Measurements from ENCODE around the gene CHAT.

The CHAT gene

DNA sequence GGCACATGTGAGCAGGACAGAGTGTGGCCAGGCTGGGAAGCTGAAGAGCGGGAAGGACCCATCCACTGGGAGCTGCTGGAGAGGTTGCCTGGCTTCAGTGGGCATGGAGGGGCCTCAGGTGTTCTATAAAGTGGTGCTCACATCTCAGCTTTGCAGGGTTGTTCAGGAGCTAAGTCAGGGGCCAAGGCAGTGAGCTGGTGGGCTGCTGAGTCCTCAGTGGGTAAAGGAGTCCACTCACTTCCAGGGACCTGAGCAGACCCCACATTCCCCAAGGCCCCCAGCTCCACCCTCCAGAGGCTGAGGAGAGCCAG, 36.8 kb downstream of the CHAT start:
- Histone ChIP-seq H3K27me3 (ENCODE audit: control insufficient read depth, insufficient read depth, low read length) (no peaks in the 10 kb centered on the region), H3K4me2 (ENCODE audit: low read length) (no peak overlapping the region), H3K36me3 (ENCODE audit: control insufficient read depth, insufficient read depth, low read length) (no peaks in the 10 kb centered on the region), H3K79me2 (no peaks in the 10 kb centered on the region), H3K9me3 (ENCODE audit: control insufficient read depth, low read length) (no peaks in the 10 kb centered on the region), H3K27ac (no peak overlapping the region), H2AFZ (no peak overlapping the region), H3K4me3 (ENCODE audit: low read depth, low read length) (no peak overlapping the region), H3K4me1 (no peaks in the 10 kb centered on the region), H3K9ac (no peak overlapping the region)
- TF ChIP-seq, protein P1, sequence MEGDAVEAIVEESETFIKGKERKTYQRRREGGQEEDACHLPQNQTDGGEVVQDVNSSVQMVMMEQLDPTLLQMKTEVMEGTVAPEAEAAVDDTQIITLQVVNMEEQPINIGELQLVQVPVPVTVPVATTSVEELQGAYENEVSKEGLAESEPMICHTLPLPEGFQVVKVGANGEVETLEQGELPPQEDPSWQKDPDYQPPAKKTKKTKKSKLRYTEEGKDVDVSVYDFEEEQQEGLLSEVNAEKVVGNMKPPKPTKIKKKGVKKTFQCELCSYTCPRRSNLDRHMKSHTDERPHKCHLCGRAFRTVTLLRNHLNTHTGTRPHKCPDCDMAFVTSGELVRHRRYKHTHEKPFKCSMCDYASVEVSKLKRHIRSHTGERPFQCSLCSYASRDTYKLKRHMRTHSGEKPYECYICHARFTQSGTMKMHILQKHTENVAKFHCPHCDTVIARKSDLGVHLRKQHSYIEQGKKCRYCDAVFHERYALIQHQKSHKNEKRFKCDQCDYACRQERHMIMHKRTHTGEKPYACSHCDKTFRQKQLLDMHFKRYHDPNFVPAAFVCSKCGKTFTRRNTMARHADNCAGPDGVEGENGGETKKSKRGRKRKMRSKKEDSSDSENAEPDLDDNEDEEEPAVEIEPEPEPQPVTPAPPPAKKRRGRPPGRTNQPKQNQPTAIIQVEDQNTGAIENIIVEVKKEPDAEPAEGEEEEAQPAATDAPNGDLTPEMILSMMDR (IDR thresholded peaks at IDR 0.05): no peak

DNA sequence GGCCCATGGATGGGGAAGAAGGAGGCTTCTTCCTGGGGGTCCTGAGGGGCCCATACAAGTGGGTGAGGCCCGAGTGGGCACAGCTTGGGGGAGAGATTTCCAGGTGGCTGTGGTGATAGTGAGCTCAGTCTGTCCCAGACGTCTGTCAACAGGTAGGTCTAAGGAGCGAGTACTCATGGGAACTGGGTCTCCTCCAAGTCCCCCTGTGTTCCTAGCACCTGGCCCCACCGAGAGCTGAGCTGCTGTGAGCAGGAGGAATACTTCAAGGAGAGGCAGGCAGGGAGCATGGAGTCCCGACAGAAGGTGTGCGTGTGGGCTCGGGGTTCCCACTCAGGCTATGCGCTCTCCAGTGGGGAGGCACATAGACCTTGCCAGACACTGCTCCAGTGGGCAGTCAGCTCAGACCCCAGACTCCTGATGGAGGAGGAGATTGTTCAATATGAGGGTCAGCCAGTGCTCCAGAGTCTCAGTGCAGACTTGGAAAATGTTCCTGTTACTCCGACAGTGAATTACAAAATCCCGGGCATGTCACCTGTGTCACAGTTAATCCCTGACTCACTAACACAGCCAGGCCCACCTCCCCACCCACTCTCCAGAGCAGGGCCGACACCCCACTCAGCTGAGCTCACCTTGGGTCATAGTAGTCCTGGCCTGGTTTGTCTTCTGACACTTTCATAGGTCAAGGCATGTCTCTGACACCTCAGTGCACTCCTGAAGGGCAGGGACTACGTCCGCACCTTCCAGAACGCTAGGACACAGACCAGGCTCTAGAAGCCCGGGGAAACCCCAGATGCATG, 37.4 kb downstream of the CHAT start:
- Histone ChIP-seq H3K4me3 (ENCODE audit: low read depth, low read length) (no peak overlapping the region), H3K36me3 (ENCODE audit: control insufficient read depth, insufficient read depth, low read length) (no peaks in the 10 kb centered on the region), H2AFZ (no peak overlapping the region), H3K9me3 (ENCODE audit: control insufficient read depth, low read length) (no peaks in the 10 kb centered on the region), H3K79me2 (no peaks in the 10 kb centered on the region), H3K4me1 (no peaks in the 10 kb centered on the region), H3K9ac (no peak overlapping the region), H3K4me2 (ENCODE audit: low read length) (no peak overlapping the region), H3K27ac (no peak overlapping the region), H3K27me3 (ENCODE audit: control insufficient read depth, insufficient read depth, low read length) (no peaks in the 10 kb centered on the region)
- TF ChIP-seq, protein P1 (IDR thresholded peaks at IDR 0.05): no peak

DNA sequence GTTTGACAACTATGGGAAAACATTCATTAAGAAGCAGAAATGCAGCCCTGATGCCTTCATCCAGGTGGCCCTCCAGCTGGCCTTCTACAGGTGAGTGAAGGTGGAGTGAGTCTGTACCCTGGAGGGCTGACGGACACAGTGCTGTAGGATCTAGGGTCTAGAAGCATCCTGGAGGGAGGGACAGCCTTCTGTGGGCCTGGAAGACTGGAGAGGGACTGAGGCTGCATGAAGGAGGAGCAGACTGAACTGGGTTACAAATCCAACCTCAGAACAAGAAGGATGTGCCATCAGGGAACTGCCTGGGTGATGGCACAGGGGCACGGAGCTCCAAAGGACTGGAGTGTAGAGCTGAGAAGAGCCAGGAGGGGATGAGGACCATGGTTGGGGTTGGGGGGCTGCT, 38.1 kb downstream of the CHAT start:
- Histone ChIP-seq H3K4me1 (no peaks in the 10 kb centered on the region), H3K9me3 (ENCODE audit: control insufficient read depth, low read length) (no peaks in the 10 kb centered on the region), H3K79me2 (no peaks in the 10 kb centered on the region), H3K27me3 (ENCODE audit: control insufficient read depth, insufficient read depth, low read length) (no peaks in the 10 kb centered on the region), H3K9ac (no peak overlapping the region), H3K4me3 (ENCODE audit: low read depth, low read length) (no peak overlapping the region), H3K36me3 (ENCODE audit: control insufficient read depth, insufficient read depth, low read length) (no peaks in the 10 kb centered on the region), H2AFZ (no peak overlapping the region), H3K27ac (no peak overlapping the region), H3K4me2 (ENCODE audit: low read length) (no peak overlapping the region)
- TF ChIP-seq, protein P1 (IDR thresholded peaks at IDR 0.05): no peak

DNA sequence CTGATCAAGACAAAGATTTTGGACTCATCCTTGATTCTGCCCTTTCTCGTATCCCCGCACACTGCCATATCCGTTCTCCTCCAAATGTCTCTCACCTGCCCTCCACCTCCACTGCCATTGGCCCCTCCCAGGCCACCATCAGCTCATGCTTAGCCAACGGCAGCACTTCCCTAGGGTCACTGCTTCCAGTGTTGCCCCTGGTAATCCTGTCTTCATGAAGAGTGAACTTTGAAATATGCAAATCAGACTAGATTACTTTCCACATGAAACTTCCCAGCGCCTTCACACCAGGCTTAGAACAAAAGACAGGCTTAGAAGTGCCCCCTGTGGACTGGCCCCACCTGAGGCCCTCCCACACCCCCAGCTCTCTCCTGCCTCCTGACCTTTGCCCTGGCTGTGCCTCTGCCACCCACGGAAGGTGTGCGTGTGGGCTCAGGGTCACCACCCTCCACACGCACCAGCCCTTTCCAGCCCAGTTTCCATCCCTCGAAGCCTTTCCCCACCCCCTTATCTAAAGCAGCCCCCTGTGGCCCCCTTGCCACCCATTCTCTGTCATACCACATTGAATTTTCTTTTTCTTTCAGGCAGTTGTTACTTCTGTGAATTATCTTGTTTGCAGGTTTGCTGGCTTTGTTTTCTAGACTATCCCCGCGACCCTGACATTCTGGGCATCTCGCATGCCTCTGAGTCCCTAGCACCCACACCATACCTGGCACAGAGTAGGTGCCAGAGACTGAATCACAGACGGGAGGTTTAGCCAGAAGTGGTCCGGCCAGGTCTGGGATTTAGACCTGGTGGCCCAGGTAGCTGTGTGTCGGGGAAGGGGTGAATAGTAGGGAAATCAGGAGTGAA, 38.8 kb downstream of the CHAT start:
- Histone ChIP-seq H3K36me3 (ENCODE audit: control insufficient read depth, insufficient read depth, low read length) (no peaks in the 10 kb centered on the region), H3K27ac (no peak overlapping the region), H3K9ac (no peak overlapping the region), H3K27me3 (ENCODE audit: control insufficient read depth, insufficient read depth, low read length) (no peaks in the 10 kb centered on the region), H3K4me2 (ENCODE audit: low read length) (no peak overlapping the region), H3K4me1 (no peaks in the 10 kb centered on the region), H3K79me2 (no peaks in the 10 kb centered on the region), H3K9me3 (ENCODE audit: control insufficient read depth, low read length) (no peaks in the 10 kb centered on the region), H2AFZ (no peak overlapping the region), H3K4me3 (ENCODE audit: low read depth, low read length) (no peak overlapping the region)
- TF ChIP-seq, protein P1 (IDR thresholded peaks at IDR 0.05): no peak

Measured in parathyroid adenoma (tissue), 2 donors.